ENCODE measurements around the gene SMAD3.

The SMAD3 gene

GRCh38 chr15:67219288-67219687 is 153.9 kb downstream of the SMAD3 start:
- no peak overlapping the region for H3K9ac ChIP-seq (ENCODE audit: insufficient read length, low read depth)
- no peak for DNase-seq (ENCODE audit: low read depth, low spot score)
- no peaks in the 10 kb centered on the region for H3K27me3 ChIP-seq (ENCODE audit: insufficient read depth, insufficient read length)
- peaks cover 13% of the 10 kb centered on the region for H3K36me3 ChIP-seq (ENCODE audit: insufficient read depth, insufficient read length, low read length)
- no peaks in the 10 kb centered on the region for H3K4me1 ChIP-seq (ENCODE audit: insufficient read depth, insufficient read length)
- no peaks in the 10 kb centered on the region for H3K9me3 ChIP-seq (ENCODE audit: insufficient read depth, low read length)
- H3K4me3 ChIP-seq (ENCODE audit: insufficient read length, low read depth) = no peak overlapping the region
- TF ChIP-seq ZNF274 (IDR thresholded peaks at IDR 0.05; ENCODE audit: low read depth, low read length) = no peak
- TF ChIP-seq SUZ12 (IDR thresholded peaks at IDR 0.05; ENCODE audit: extremely low read depth, insufficient read depth, insufficient read length) = no peak
- no peak for TF ChIP-seq YY1 (IDR thresholded peaks at IDR 0.05; ENCODE audit: insufficient read depth, insufficient read length)

GRCh38 chr15:67224889-67225288 is 159.5 kb downstream of the SMAD3 start:
- Histone ChIP-seq H3K27me3 (ENCODE audit: insufficient read depth, insufficient read length) (no peaks in the 10 kb centered on the region), H3K4me1 (ENCODE audit: insufficient read depth, insufficient read length) (no peaks in the 10 kb centered on the region), H3K4me3 (ENCODE audit: insufficient read length, low read depth) (no peak overlapping the region), H3K9me3 (ENCODE audit: insufficient read depth, low read length) (no peaks in the 10 kb centered on the region), H3K36me3 (ENCODE audit: insufficient read depth, insufficient read length, low read length) (peaks cover 21% of the 10 kb centered on the region), H3K9ac (ENCODE audit: insufficient read length, low read depth) (no peak overlapping the region)
- DNase-seq (ENCODE audit: low read depth, low spot score) = no peak
- TF ChIP-seq YY1 (IDR thresholded peaks at IDR 0.05; ENCODE audit: insufficient read depth, insufficient read length) (no peak), ZNF274 (IDR thresholded peaks at IDR 0.05; ENCODE audit: low read depth, low read length) (no peak), SUZ12 (IDR thresholded peaks at IDR 0.05; ENCODE audit: extremely low read depth, insufficient read depth, insufficient read length) (no peak)

- H3K36me3 ChIP-seq (ENCODE audit: insufficient read depth, insufficient read length, low read length) = peaks cover 25% of the 10 kb centered on the region
- H3K4me3 ChIP-seq (ENCODE audit: insufficient read length, low read depth) = no peak overlapping the region
- no peak for DNase-seq (ENCODE audit: low read depth, low spot score)
- no peaks in the 10 kb centered on the region for H3K27me3 ChIP-seq (ENCODE audit: insufficient read depth, insufficient read length)
- no peak for TF ChIP-seq YY1 (IDR thresholded peaks at IDR 0.05; ENCODE audit: insufficient read depth, insufficient read length)
- no peak for TF ChIP-seq ZNF274 (IDR thresholded peaks at IDR 0.05; ENCODE audit: low read depth, low read length)
- TF ChIP-seq SUZ12 (IDR thresholded peaks at IDR 0.05; ENCODE audit: extremely low read depth, insufficient read depth, insufficient read length) = no peak
- H3K4me1 ChIP-seq (ENCODE audit: insufficient read depth, insufficient read length) = no peaks in the 10 kb centered on the region
- no peaks in the 10 kb centered on the region for H3K9me3 ChIP-seq (ENCODE audit: insufficient read depth, low read length)
- H3K9ac ChIP-seq (ENCODE audit: insufficient read length, low read depth) = no peak overlapping the region
Observed at GRCh38 chr15:67225336-67225735, 159.9 kb downstream of the SMAD3 start.

GRCh38 chr15:67227431-67227830 is 162.0 kb downstream of the SMAD3 start:
- TF ChIP-seq ZNF274 (IDR thresholded peaks at IDR 0.05; ENCODE audit: low read depth, low read length) (no peak), SUZ12 (IDR thresholded peaks at IDR 0.05; ENCODE audit: extremely low read depth, insufficient read depth, insufficient read length) (no peak), YY1 (IDR thresholded peaks at IDR 0.05; ENCODE audit: insufficient read depth, insufficient read length) (no peak)
- DNase-seq (ENCODE audit: low read depth, low spot score) = no peak
- Histone ChIP-seq H3K4me3 (ENCODE audit: insufficient read length, low read depth) (no peak overlapping the region), H3K9me3 (ENCODE audit: insufficient read depth, low read length) (no peaks in the 10 kb centered on the region), H3K9ac (ENCODE audit: insufficient read length, low read depth) (no peak overlapping the region), H3K36me3 (ENCODE audit: insufficient read depth, insufficient read length, low read length) (peaks cover 38% of the 10 kb centered on the region), H3K27me3 (ENCODE audit: insufficient read depth, insufficient read length) (no peaks in the 10 kb centered on the region), H3K4me1 (ENCODE audit: insufficient read depth, insufficient read length) (no peaks in the 10 kb centered on the region)

- Histone ChIP-seq H3K36me3 (ENCODE audit: insufficient read depth, insufficient read length, low read length) (peaks cover 42% of the 10 kb centered on the region), H3K9me3 (ENCODE audit: insufficient read depth, low read length) (no peaks in the 10 kb centered on the region), H3K9ac (ENCODE audit: insufficient read length, low read depth) (no peak overlapping the region), H3K4me3 (ENCODE audit: insufficient read length, low read depth) (no peak overlapping the region), H3K4me1 (ENCODE audit: insufficient read depth, insufficient read length) (no peaks in the 10 kb centered on the region), H3K27me3 (ENCODE audit: insufficient read depth, insufficient read length) (no peaks in the 10 kb centered on the region)
- no peak for TF ChIP-seq SUZ12 (IDR thresholded peaks at IDR 0.05; ENCODE audit: extremely low read depth, insufficient read depth, insufficient read length)
- no peak for TF ChIP-seq YY1 (IDR thresholded peaks at IDR 0.05; ENCODE audit: insufficient read depth, insufficient read length)
- TF ChIP-seq ZNF274 (IDR thresholded peaks at IDR 0.05; ENCODE audit: low read depth, low read length) = no peak
- no peak for DNase-seq (ENCODE audit: low read depth, low spot score)
Observed at GRCh38 chr15:67227846-67228245, 162.4 kb downstream of the SMAD3 start.

GRCh38 chr15:67228286-67228685 is 162.9 kb downstream of the SMAD3 start:
- Histone ChIP-seq H3K9ac (ENCODE audit: insufficient read length, low read depth) (no peak overlapping the region), H3K9me3 (ENCODE audit: insufficient read depth, low read length) (no peaks in the 10 kb centered on the region), H3K27me3 (ENCODE audit: insufficient read depth, insufficient read length) (no peaks in the 10 kb centered on the region), H3K4me1 (ENCODE audit: insufficient read depth, insufficient read length) (no peaks in the 10 kb centered on the region), H3K4me3 (ENCODE audit: insufficient read length, low read depth) (no peak overlapping the region), H3K36me3 (ENCODE audit: insufficient read depth, insufficient read length, low read length) (peaks cover 47% of the 10 kb centered on the region)
- DNase-seq (ENCODE audit: low read depth, low spot score) = no peak
- TF ChIP-seq YY1 (IDR thresholded peaks at IDR 0.05; ENCODE audit: insufficient read depth, insufficient read length) (no peak), SUZ12 (IDR thresholded peaks at IDR 0.05; ENCODE audit: extremely low read depth, insufficient read depth, insufficient read length) (no peak), ZNF274 (IDR thresholded peaks at IDR 0.05; ENCODE audit: low read depth, low read length) (no peak)

- Histone ChIP-seq H3K4me1 (ENCODE audit: insufficient read depth, insufficient read length) (no peaks in the 10 kb centered on the region), H3K4me3 (ENCODE audit: insufficient read length, low read depth) (no peak overlapping the region), H3K9ac (ENCODE audit: insufficient read length, low read depth) (no peak overlapping the region), H3K9me3 (ENCODE audit: insufficient read depth, low read length) (no peaks in the 10 kb centered on the region), H3K36me3 (ENCODE audit: insufficient read depth, insufficient read length, low read length) (peaks cover 66% of the 10 kb centered on the region), H3K27me3 (ENCODE audit: insufficient read depth, insufficient read length) (no peaks in the 10 kb centered on the region)
- no peak for DNase-seq (ENCODE audit: low read depth, low spot score)
- TF ChIP-seq SUZ12 (IDR thresholded peaks at IDR 0.05; ENCODE audit: extremely low read depth, insufficient read depth, insufficient read length) (no peak), ZNF274 (IDR thresholded peaks at IDR 0.05; ENCODE audit: low read depth, low read length) (no peak), YY1 (IDR thresholded peaks at IDR 0.05; ENCODE audit: insufficient read depth, insufficient read length) (no peak)
Observed at GRCh38 chr15:67230504-67230903, 165.1 kb downstream of the SMAD3 start.
